MM.1S (cell line): ENCODE data around the gene FHL3.

Experiments
- DNase-seq: peaks from one replicate; pipeline ENCODE4 v3.0.0-alpha.2; 2015
- H2AFZ ChIP-seq: fragments of 300-600 bp; sonication (generic); 2 replicates; pipeline ENCODE4 v1.6.0; 2016; ENCODE audit warnings: antibody characterized with exemption, low read length
- H3F3A ChIP-seq: fragments of 300-600 bp; sonication (generic); 2 replicates; pipeline ENCODE4 v1.6.1; 2016; ENCODE audit warnings: mild to moderate bottlenecking, antibody characterized with exemption, low read length, moderate library complexity, mixed read lengths; ENCODE audit not compliant: insufficient read depth
- H3K27ac ChIP-seq: fragments of 300-600 bp; sonication (generic); 2 replicates; pipeline ENCODE4 v1.5.1; 2016; ENCODE audit warnings: mild to moderate bottlenecking, low read length
- H3K27me3 ChIP-seq: fragments of 300-600 bp; sonication (generic); replicated peaks from 2 replicates; pipeline ENCODE4 v1.6.0; 2016; ENCODE audit warnings: low read length; ENCODE audit not compliant: insufficient read depth
- H3K36me3 ChIP-seq: fragments of 300-600 bp; sonication (generic); replicated peaks from 2 replicates; pipeline ENCODE4 v1.6.1; 2016; ENCODE audit warnings: mild to moderate bottlenecking, low read length, mixed read lengths; ENCODE audit not compliant: insufficient read depth
- H3K4me1 ChIP-seq: fragments of 300-600 bp; sonication (generic); 2 replicates; pipeline ENCODE4 v1.6.1; 2016; ENCODE audit warnings: low read length, mixed read lengths
- H3K4me2 ChIP-seq: fragments of 300-600 bp; sonication (generic); 2 replicates; pipeline ENCODE4 v1.6.0; 2016; ENCODE audit warnings: low read depth, low read length
- H3K4me3 ChIP-seq: fragments of 300-600 bp; sonication (generic); 2 replicates; pipeline ENCODE4 v1.5.1; 2016; ENCODE audit warnings: low read length, mixed read lengths
- H3K79me2 ChIP-seq: fragments of 300-600 bp; sonication (generic); 2 replicates; pipeline ENCODE4 v1.6.1; 2016; ENCODE audit warnings: mixed run types, low read length, mixed read lengths
- H3K9ac ChIP-seq: fragments of 300-600 bp; sonication (generic); 2 replicates; pipeline ENCODE4 v1.6.1; 2016; ENCODE audit warnings: low read length, mixed read lengths
- H3K9me2 ChIP-seq: fragments of 300-600 bp; sonication (generic); replicated peaks from 2 replicates; pipeline ENCODE4 v1.6.1; 2016; ENCODE audit warnings: mild to moderate bottlenecking, low read length, mixed read lengths; ENCODE audit not compliant: insufficient read depth
- H3K9me3 ChIP-seq: fragments of 300-600 bp; sonication (generic); replicated peaks from 2 replicates; pipeline ENCODE4 v1.6.1; 2016; ENCODE audit warnings: mild to moderate bottlenecking, low read length, mixed read lengths; ENCODE audit not compliant: insufficient read depth
- H4K20me1 ChIP-seq: fragments of 300-600 bp; sonication (generic); 2 replicates; pipeline ENCODE4 v1.6.1; 2016; ENCODE audit warnings: mild to moderate bottlenecking, low read length, moderate library complexity, mixed read lengths; ENCODE audit not compliant: insufficient read depth
- CTCF ChIP-seq: fragments of 300-600 bp; sonication (generic); IDR thresholded peaks from 2 replicates; pipeline ENCODE4 v1.5.1; 2016; ENCODE audit warnings: antibody characterized with exemption, low read length, mixed read lengths
- EZH2 ChIP-seq: fragments of 300-600 bp; sonication (generic); optimal IDR thresholded peaks from 2 replicates; pipeline ENCODE3; 2017; ENCODE audit warnings: low read depth, mild to moderate bottlenecking, antibody characterized with exemption, low read length, mixed read lengths
- EZH2phosphoT487 ChIP-seq: fragments of 300-600 bp; sonication (generic); IDR thresholded peaks from 2 replicates; pipeline ENCODE4 v1.6.1; 2018; ENCODE audit warnings: antibody characterized with exemption, low read length

FHL3 gene

GRCh38 chr1:37948166-37948565 lies 57.1 kb downstream of the FHL3 start:
- no peaks in the 10 kb centered on the region for H3K36me3 ChIP-seq
- H3K9me2 ChIP-seq, result no peaks in the 10 kb centered on the region
- DNase-seq, result no peak
- no peaks in the 10 kb centered on the region for H4K20me1 ChIP-seq
- TF ChIP-seq EZH2 (no peak), CTCF (no peak), EZH2phosphoT487 (no peak)
- no peak overlapping the region for H3K4me3 ChIP-seq
- no peak overlapping the region for H2AFZ ChIP-seq
- peaks cover 11% of the 10 kb centered on the region for H3K4me1 ChIP-seq
- H3K27ac ChIP-seq, result no peak overlapping the region
- no peak overlapping the region for H3K9ac ChIP-seq
- no peaks in the 10 kb centered on the region for H3K27me3 ChIP-seq
- no peaks in the 10 kb centered on the region for H3K9me3 ChIP-seq
- H3K4me2 ChIP-seq, result no peak overlapping the region
- no peaks in the 10 kb centered on the region for H3F3A ChIP-seq
- peaks cover 15% of the 10 kb centered on the region for H3K79me2 ChIP-seq

DNA sequence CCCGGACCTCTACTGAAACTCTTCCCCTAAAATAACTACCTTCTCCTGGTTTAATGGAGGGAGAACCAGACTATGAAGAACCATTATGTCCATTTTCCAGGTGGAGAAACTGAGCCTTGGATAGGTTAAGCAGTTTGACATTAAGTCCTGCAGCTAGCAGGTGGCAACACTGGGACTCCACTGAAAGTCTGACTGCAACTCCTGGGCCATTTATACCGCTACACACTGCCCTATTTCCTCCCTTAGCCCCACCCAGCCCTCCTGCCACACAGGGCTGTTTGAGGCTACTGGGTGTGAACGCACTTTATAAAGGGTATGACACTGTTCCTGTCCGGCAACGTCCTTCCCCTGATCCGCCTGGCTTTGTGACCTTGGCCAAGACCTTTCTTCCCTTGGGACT lies 58.0 kb downstream of the FHL3 start:
- H3K4me2 ChIP-seq, result peak overlapping the region; percentile 66
- H3K79me2 ChIP-seq, result peaks cover 15% of the 10 kb centered on the region
- TF ChIP-seq EZH2phosphoT487 (no peak), CTCF (no peak), EZH2 (no peak)
- DNase-seq, result peak; percentile 40
- H3K27me3 ChIP-seq, result no peaks in the 10 kb centered on the region
- peak overlapping the region; percentile 73 for H2AFZ ChIP-seq
- H3K9me2 ChIP-seq, result no peaks in the 10 kb centered on the region
- H3K36me3 ChIP-seq, result no peaks in the 10 kb centered on the region
- H3K9ac ChIP-seq, result peak overlapping the region; percentile 74; the same call in 1 of the 2 replicates
- H3K9me3 ChIP-seq, result no peaks in the 10 kb centered on the region
- peak overlapping the region; percentile 88 for H3K4me3 ChIP-seq
- H4K20me1 ChIP-seq, result no peaks in the 10 kb centered on the region
- H3K27ac ChIP-seq, result peak overlapping the region; percentile 3; the same call in 1 of the 2 replicates
- peaks cover 11% of the 10 kb centered on the region for H3K4me1 ChIP-seq
- no peaks in the 10 kb centered on the region for H3F3A ChIP-seq
